ENCODE data around the gene CHN1. TPM values are rescaled to one million over a fixed set of nuclear protein-coding genes. Genes with fewer than 3 reads are reported as not detected.
A peak's percentile ranks its signal among the peaks of the same experiment; 100 is the strongest.

CHN1 gene
- total RNA-seq, 2 donors from 2014 or later = 16.5 to 16.6 TPM

- peaks cover 4% of the 10 kb centered on the region for H3K4me1 Mint-ChIP-seq
- DNase-seq = no peak
- no peaks in the 10 kb centered on the region for H3K36me3 Mint-ChIP-seq (ENCODE audit: low read depth)
- ATAC-seq = no peak
- no peak overlapping the region for H3K27ac Mint-ChIP-seq
- H3K9me3 ChIP-seq (ENCODE audit: control insufficient read depth, low read length, poor library complexity, severe bottlenecking) = no peaks in the 10 kb centered on the region
- no peaks in the 10 kb centered on the region for H3K27me3 Mint-ChIP-seq
- no peak overlapping the region for H3K4me3 Mint-ChIP-seq
Measured at GRCh38 chr2:174798801-174799200, 206.4 kb downstream of the CHN1 start.

- H3K9me3 ChIP-seq (ENCODE audit: control insufficient read depth, low read length, poor library complexity, severe bottlenecking) = no peaks in the 10 kb centered on the region
- no peaks in the 10 kb centered on the region for H3K27me3 Mint-ChIP-seq
- H3K4me3 Mint-ChIP-seq = no peak overlapping the region
- DNase-seq (no peak), ATAC-seq (no peak)
- H3K4me1 Mint-ChIP-seq = peaks cover 4% of the 10 kb centered on the region
- H3K36me3 Mint-ChIP-seq (ENCODE audit: low read depth) = no peaks in the 10 kb centered on the region
- no peak overlapping the region for H3K27ac Mint-ChIP-seq
Measured at GRCh38 chr2:174797781-174798276, 207.4 kb downstream of the CHN1 start.

- H3K27me3 Mint-ChIP-seq = peaks cover 5% of the 10 kb centered on the region
- no peaks in the 10 kb centered on the region for H3K36me3 Mint-ChIP-seq (ENCODE audit: low read depth)
- H3K9me3 ChIP-seq (ENCODE audit: control insufficient read depth, low read length, poor library complexity, severe bottlenecking) = no peaks in the 10 kb centered on the region
- DNase-seq (no peak), ATAC-seq (no peak)
- H3K27ac Mint-ChIP-seq = peak overlapping the region; percentile 63
- peaks cover 4% of the 10 kb centered on the region for H3K4me1 Mint-ChIP-seq
- no peak overlapping the region for H3K4me3 Mint-ChIP-seq
Measured at GRCh38 chr2:174796319-174796771, 208.8 kb downstream of the CHN1 start.

- H3K9me3 ChIP-seq (ENCODE audit: control insufficient read depth, low read length, poor library complexity, severe bottlenecking) = no peaks in the 10 kb centered on the region
- ATAC-seq (peak; percentile 64), DNase-seq (no peak)
- no peaks in the 10 kb centered on the region for H3K36me3 Mint-ChIP-seq (ENCODE audit: low read depth)
- peaks cover 5% of the 10 kb centered on the region for H3K27me3 Mint-ChIP-seq
- peaks cover 2% of the 10 kb centered on the region for H3K4me1 Mint-ChIP-seq
- peak overlapping the region; percentile 29 for H3K27ac Mint-ChIP-seq
- H3K4me3 Mint-ChIP-seq = no peak overlapping the region
Measured at GRCh38 chr2:174794851-174795374, 210.3 kb downstream of the CHN1 start.

GRCh38 chr2:174792309-174793025 lies 212.7 kb downstream of the CHN1 start:
- H3K27ac Mint-ChIP-seq = no peak overlapping the region
- H3K4me1 Mint-ChIP-seq = peaks cover 8% of the 10 kb centered on the region
- H3K27me3 Mint-ChIP-seq = peaks cover 5% of the 10 kb centered on the region
- DNase-seq (no peak), ATAC-seq (no peak)
- no peaks in the 10 kb centered on the region for H3K36me3 Mint-ChIP-seq (ENCODE audit: low read depth)
- H3K4me3 Mint-ChIP-seq = no peak overlapping the region
- H3K9me3 ChIP-seq (ENCODE audit: control insufficient read depth, low read length, poor library complexity, severe bottlenecking) = no peaks in the 10 kb centered on the region

GRCh38 chr2:174791746-174792280 lies 213.4 kb downstream of the CHN1 start:
- H3K9me3 ChIP-seq (ENCODE audit: control insufficient read depth, low read length, poor library complexity, severe bottlenecking) = no peaks in the 10 kb centered on the region
- peaks cover 8% of the 10 kb centered on the region for H3K4me1 Mint-ChIP-seq
- H3K36me3 Mint-ChIP-seq (ENCODE audit: low read depth) = no peaks in the 10 kb centered on the region
- H3K4me3 Mint-ChIP-seq = no peak overlapping the region
- H3K27me3 Mint-ChIP-seq = peaks cover 5% of the 10 kb centered on the region
- DNase-seq (no peak), ATAC-seq (no peak)
- peak overlapping the region; percentile 41 for H3K27ac Mint-ChIP-seq

- no peaks in the 10 kb centered on the region for H3K9me3 ChIP-seq (ENCODE audit: control insufficient read depth, low read length, poor library complexity, severe bottlenecking)
- ATAC-seq (no peak), DNase-seq (no peak)
- H3K36me3 Mint-ChIP-seq (ENCODE audit: low read depth) = no peaks in the 10 kb centered on the region
- peaks cover 8% of the 10 kb centered on the region for H3K4me1 Mint-ChIP-seq
- H3K4me3 Mint-ChIP-seq = no peak overlapping the region
- H3K27ac Mint-ChIP-seq = peak overlapping the region; percentile 41
- peaks cover 5% of the 10 kb centered on the region for H3K27me3 Mint-ChIP-seq
Measured at GRCh38 chr2:174791020-174791419, 214.2 kb downstream of the CHN1 start.

- H3K27ac Mint-ChIP-seq = peak overlapping the region; percentile 86
- peaks cover 6% of the 10 kb centered on the region for H3K4me1 Mint-ChIP-seq
- peak overlapping the region; percentile 52 for H3K4me3 Mint-ChIP-seq
- no peaks in the 10 kb centered on the region for H3K36me3 Mint-ChIP-seq (ENCODE audit: low read depth)
- H3K9me3 ChIP-seq (ENCODE audit: control insufficient read depth, low read length, poor library complexity, severe bottlenecking) = no peaks in the 10 kb centered on the region
- peaks cover 5% of the 10 kb centered on the region for H3K27me3 Mint-ChIP-seq
- no peak for DNase-seq
- ATAC-seq = no peak
Measured at GRCh38 chr2:174789001-174789400, 216.2 kb downstream of the CHN1 start.

- Mint-ChIP-seq H3K4me1 (peaks cover 6% of the 10 kb centered on the region), H3K4me3 (peak overlapping the region; percentile 52), H3K27me3 (peaks cover 5% of the 10 kb centered on the region), H3K27ac (peak overlapping the region; percentile 86), H3K36me3 (ENCODE audit: low read depth) (no peaks in the 10 kb centered on the region)
- ATAC-seq (peak; percentile 67), DNase-seq (no peak)
- H3K9me3 ChIP-seq (ENCODE audit: control insufficient read depth, low read length, poor library complexity, severe bottlenecking) = no peaks in the 10 kb centered on the region
Measured at GRCh38 chr2:174788291-174788929, 216.8 kb downstream of the CHN1 start.

- H3K36me3 Mint-ChIP-seq (ENCODE audit: low read depth) = no peaks in the 10 kb centered on the region
- peaks cover 5% of the 10 kb centered on the region for H3K27me3 Mint-ChIP-seq
- peak overlapping the region; percentile 86 for H3K27ac Mint-ChIP-seq
- H3K4me1 Mint-ChIP-seq = peaks cover 6% of the 10 kb centered on the region
- DNase-seq (no peak), ATAC-seq (peak; percentile 40)
- H3K4me3 Mint-ChIP-seq = no peak overlapping the region
- no peaks in the 10 kb centered on the region for H3K9me3 ChIP-seq (ENCODE audit: control insufficient read depth, low read length, poor library complexity, severe bottlenecking)
Measured at GRCh38 chr2:174787487-174788205, 217.5 kb downstream of the CHN1 start.

- ATAC-seq (no peak), DNase-seq (no peak)
- Mint-ChIP-seq H3K27ac (no peak overlapping the region), H3K4me1 (peaks cover 6% of the 10 kb centered on the region), H3K4me3 (no peak overlapping the region), H3K36me3 (ENCODE audit: low read depth) (no peaks in the 10 kb centered on the region), H3K27me3 (no peaks in the 10 kb centered on the region)
- no peaks in the 10 kb centered on the region for H3K9me3 ChIP-seq (ENCODE audit: control insufficient read depth, low read length, poor library complexity, severe bottlenecking)
Measured at GRCh38 chr2:174786066-174786725, 219.0 kb downstream of the CHN1 start.

- H3K9me3 ChIP-seq (ENCODE audit: control insufficient read depth, low read length, poor library complexity, severe bottlenecking) = no peaks in the 10 kb centered on the region
- Mint-ChIP-seq H3K4me3 (no peak overlapping the region), H3K36me3 (ENCODE audit: low read depth) (no peaks in the 10 kb centered on the region), H3K27me3 (no peaks in the 10 kb centered on the region), H3K27ac (no peak overlapping the region), H3K4me1 (peaks cover 6% of the 10 kb centered on the region)
- ATAC-seq = no peak
- no peak for DNase-seq
Measured at GRCh38 chr2:174785481-174785880, 219.7 kb downstream of the CHN1 start.
